Immature natural killer cell (primary cell): ENCODE measurements around the gene GPC6. TPM values are rescaled to one million over a fixed set of nuclear protein-coding genes. Genes with fewer than 3 reads are reported as not detected.

Source experiments
- DNase-seq, 3 donors: peaks; one replicate each; pipeline ENCODE4 v3.0.0; 2022; ENCODE audit warnings: mixed read lengths in 1 of 3
- H3K27ac Mint-ChIP-seq, 6 donors: one replicate each; pipeline ENCODE4 v1.8.0; 2020; ENCODE audit warnings: mixed read lengths in 6 of 6, mild to moderate bottlenecking in 5 of 6, inconsistent platforms in 4 of 6, moderate library complexity in 3 of 6
- H3K27me3 Mint-ChIP-seq, 3 donors: one replicate each; pipeline ENCODE4 v1.8.0; 2020 to 2021; ENCODE audit warnings: low read depth in 3 of 3, mild to moderate bottlenecking in 3 of 3, mixed read lengths in 3 of 3, moderate library complexity in 3 of 3, inconsistent platforms in 1 of 3
- H3K36me3 Mint-ChIP-seq, 3 donors: one replicate each; pipeline ENCODE4 v1.8.0; 2020; ENCODE audit warnings: mixed read lengths in 3 of 3, inconsistent platforms in 2 of 3, mild to moderate bottlenecking in 2 of 3
- H3K4me1 Mint-ChIP-seq, 2 donors: one replicate each; pipeline ENCODE4 v1.8.0; 2020; ENCODE audit warnings: inconsistent platforms in 2 of 2, mild to moderate bottlenecking in 2 of 2, mixed read lengths in 2 of 2, moderate library complexity in 1 of 2
- H3K4me3 Mint-ChIP-seq, 5 donors: one replicate each; pipeline ENCODE4 v1.8.0; 2020; ENCODE audit warnings: mild to moderate bottlenecking in 5 of 5, mixed read lengths in 5 of 5, inconsistent platforms in 3 of 5, moderate library complexity in 3 of 5
- H3K9me3 Mint-ChIP-seq, 6 donors: one replicate each; pipeline ENCODE4 v1.8.0; 2020; ENCODE audit warnings: mild to moderate bottlenecking in 6 of 6, mixed read lengths in 6 of 6, inconsistent platforms in 4 of 6, moderate library complexity in 3 of 6
- polyA plus RNA-seq, 3 donors: library from polyadenylated mRNA; unstranded; fragments of 300-500 nt; fragmentation: Illumina TruSeq; gene quantifications; one replicate each; pipeline ENCODE4 v1.2.3, GENCODE V29; 2021

The GPC6 gene
- polyA plus RNA-seq, 3 donors from 2014 or later: not detected

DNA sequence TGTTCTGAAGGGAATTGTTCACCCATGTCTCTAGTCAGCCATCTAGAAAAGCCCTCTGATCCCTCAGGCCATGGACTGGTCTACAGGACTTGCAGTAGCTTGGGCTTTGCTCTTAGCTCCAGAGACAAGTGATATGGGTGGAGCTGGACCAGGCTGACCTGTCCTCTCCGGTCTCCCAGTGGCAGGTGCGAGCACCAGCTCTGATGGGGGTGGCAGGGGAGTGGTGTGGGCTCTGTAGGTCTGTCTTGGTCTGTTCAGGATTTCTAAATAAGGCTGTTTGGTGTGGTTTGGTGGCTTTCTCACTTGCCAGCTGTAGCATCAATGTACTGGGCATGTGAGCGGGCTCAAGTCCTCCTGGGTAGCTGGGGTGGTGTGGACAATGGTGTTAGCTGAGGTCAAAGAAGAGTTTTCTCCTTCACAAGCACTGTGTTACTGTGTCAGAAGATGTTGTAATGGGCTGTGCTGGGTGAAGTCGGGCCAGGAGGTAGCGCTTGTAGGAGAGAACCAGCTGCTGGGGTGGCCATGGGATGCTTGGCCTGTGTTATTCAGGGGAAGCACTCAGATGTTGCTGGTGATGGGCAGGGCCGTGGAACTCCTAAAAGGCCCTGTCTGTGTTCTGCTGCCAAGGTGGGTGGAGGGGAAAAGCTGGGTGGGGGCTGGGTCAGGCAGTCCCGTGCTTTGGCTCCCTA lies 16.9 kb downstream of the GPC6 start:
- H3K36me3 Mint-ChIP-seq: peaks cover 0 to 6% (median 4%) of the 10 kb centered on the region in 3 donors
- no peak for DNase-seq
- peaks cover 4 to 39% (median 17%) of the 10 kb centered on the region in 6 donors for H3K9me3 Mint-ChIP-seq
- H3K4me1 Mint-ChIP-seq: peaks cover 0 to 25% of the 10 kb centered on the region in 2 donors
- peak overlapping the region in 1 of 6 donors; percentile 42 for H3K27ac Mint-ChIP-seq
- H3K27me3 Mint-ChIP-seq: no peaks in the 10 kb centered on the region
- no peak overlapping the region for H3K4me3 Mint-ChIP-seq

DNA sequence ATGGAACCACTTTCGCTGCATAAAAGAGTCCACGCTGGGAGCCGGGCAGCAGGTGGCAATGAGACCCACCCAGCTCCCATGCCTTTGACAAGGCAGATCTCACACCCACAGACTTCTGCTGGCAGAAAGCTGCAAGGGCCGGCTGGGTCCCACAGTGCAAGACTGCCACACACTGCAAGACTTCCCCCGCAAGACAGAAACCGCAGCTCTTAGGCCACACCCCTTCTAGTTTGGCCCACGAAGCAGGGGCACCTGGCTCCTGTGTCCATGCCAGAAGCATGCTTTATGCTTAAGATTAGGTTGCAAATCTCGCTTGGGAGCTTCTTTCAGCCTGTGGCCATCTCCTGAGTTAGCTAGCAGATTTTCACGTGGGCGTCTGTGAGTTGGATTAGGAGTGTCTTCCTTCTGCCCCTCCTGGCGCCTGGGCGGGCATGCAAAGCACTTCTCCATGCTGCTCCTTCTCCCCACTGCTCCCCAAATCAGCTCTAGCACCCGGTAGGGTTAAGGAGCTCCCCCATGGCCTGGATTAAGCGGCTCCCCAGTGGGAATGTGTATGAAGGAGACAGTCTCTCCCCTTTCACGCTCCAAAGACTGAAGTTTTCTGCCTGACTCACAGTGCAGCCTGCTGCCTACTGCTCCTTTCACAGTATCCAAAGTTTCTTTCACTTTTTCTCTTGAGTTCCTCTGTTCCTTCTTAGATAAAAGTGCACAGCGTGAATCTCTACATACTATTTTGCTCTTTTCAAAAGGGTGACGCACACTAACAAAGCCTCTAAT lies 17.7 kb downstream of the GPC6 start:
- Mint-ChIP-seq H3K36me3 (peaks cover 0 to 4% (median 0%) of the 10 kb centered on the region in 3 donors), H3K4me3 (peak overlapping the region in 1 of 5 donors; percentile 46), H3K9me3 (peaks cover 4 to 31% (median 11%) of the 10 kb centered on the region in 6 donors), H3K4me1 (peaks cover 0 to 25% of the 10 kb centered on the region in 2 donors), H3K27me3 (no peaks in the 10 kb centered on the region), H3K27ac (no peak overlapping the region)
- DNase-seq: peak in 1 of 3 donors; percentile 9

DNA sequence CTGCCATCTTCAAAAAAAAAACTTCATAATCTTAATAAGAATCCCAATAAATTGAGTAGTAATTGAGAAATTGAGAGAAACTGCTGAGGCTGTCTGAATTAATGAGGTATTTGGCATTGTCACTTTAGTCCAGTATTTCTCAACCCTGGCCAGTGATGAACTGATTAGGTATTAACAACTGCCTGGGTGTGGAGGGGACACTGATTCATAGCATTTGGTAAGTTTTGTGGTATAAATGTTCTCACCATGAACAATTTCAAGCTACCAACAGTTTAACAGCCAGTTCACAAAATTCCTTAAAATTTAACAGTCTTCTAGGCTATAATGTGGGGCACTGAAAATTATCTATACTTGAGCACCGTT lies 18.3 kb downstream of the GPC6 start:
- H3K27ac Mint-ChIP-seq: no peak overlapping the region
- H3K4me1 Mint-ChIP-seq: peaks cover 0 to 25% of the 10 kb centered on the region in 2 donors
- no peak for DNase-seq
- no peaks in the 10 kb centered on the region for H3K27me3 Mint-ChIP-seq
- peak overlapping the region in 1 of 5 donors; percentile 46 for H3K4me3 Mint-ChIP-seq
- H3K9me3 Mint-ChIP-seq: peaks cover 2 to 29% (median 8%) of the 10 kb centered on the region in 6 donors
- peaks cover 0 to 4% (median 0%) of the 10 kb centered on the region in 3 donors for H3K36me3 Mint-ChIP-seq

DNA sequence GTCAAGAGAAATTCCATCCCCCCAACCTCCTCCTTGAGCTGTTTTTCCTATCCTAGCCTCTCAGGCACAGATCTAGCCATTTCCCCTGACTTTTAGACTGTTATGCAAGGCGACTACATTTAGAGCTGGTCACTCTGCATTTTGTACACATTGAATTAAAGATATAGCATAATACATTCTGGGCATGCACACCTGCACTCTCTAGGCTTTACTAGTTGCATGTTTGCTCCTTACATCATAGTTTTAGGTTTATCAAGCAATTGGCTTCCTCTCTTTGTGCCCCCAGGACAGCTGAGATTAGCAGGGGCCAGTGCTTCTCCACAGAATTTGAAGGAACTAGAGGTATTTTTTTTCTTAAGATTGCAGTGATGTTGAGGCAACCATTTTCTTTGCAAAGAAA lies 19.5 kb downstream of the GPC6 start:
- no peak for DNase-seq
- H3K27me3 Mint-ChIP-seq: no peaks in the 10 kb centered on the region
- no peak overlapping the region for H3K4me3 Mint-ChIP-seq
- H3K36me3 Mint-ChIP-seq: peaks cover 0 to 4% (median 0%) of the 10 kb centered on the region in 3 donors
- H3K27ac Mint-ChIP-seq: no peak overlapping the region
- H3K9me3 Mint-ChIP-seq: peaks cover 1 to 30% (median 6%) of the 10 kb centered on the region in 6 donors
- peaks cover 0 to 25% of the 10 kb centered on the region in 2 donors for H3K4me1 Mint-ChIP-seq

DNA sequence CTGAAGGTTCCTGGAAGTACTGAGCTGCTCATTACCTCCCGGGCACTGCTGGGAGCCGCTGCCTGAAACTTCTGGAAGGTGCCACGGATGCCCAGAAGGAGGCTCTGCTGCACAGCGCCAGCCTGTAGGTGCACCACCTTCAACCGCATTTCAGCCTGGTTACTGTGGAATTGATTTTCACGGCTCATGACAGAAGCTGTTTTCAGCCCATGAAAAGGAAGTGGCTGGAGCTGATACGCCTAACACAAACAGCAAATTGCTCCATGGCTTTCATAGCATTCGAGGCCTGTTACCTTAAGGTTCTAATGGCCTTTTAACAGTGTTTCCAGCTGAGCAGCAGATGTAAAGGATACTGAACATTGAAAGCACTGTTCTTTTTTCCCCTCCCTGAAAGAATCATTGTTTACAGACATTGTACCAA lies 22.0 kb downstream of the GPC6 start:
- Mint-ChIP-seq H3K4me3 (no peak overlapping the region), H3K27me3 (peaks cover 0 to 1% (median 0%) of the 10 kb centered on the region in 3 donors), H3K36me3 (no peaks in the 10 kb centered on the region), H3K9me3 (peaks cover 0 to 13% (median 2%) of the 10 kb centered on the region in 6 donors), H3K27ac (no peak overlapping the region), H3K4me1 (peaks cover 0 to 19% of the 10 kb centered on the region in 2 donors)
- no peak for DNase-seq

DNA sequence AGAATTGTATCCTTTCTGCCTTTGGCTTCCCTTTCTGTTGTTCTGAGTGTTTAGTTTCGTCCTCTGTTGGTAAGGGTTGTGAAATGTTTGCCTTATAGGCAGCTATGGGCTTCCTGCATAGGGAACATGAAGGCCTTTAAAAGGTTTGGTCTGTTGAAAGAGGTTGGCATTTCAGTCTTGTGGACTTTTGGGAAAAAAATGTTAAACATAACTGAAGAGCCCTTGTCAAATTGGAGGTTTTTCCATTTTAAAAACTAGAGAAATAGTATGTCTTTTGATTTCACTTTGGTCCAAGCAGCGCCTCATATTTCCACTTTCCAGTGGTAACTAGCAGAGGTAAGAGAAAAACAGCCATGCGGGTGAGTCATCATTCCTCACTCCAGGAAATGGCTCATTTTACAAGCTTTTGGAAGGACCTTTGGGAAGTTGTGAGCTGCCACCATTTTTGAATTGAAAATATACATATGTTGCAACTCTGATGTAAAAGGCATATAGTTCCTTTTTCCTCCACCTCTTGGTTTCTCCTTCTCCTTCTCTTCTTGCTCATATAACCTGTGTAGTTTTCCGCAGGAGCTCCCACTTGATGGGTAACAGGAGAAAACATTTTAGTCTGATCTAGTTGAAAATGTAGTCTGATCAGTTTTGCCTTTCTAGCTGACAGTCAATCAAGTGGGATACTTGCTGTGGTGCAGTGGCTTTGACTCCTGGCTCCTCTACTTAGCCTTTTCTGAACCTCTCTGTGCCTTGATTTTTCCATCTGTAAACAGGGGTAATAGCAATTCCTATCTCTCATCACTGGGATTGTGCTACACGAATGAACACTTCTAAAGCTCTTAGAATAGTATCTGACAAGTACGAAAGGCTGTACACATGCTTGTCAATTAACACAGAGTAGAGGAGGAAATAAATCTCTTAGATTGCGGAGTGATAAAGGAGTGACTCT lies 23.0 kb downstream of the GPC6 start:
- peak overlapping the region in 1 of 5 donors; percentile 18 for H3K4me3 Mint-ChIP-seq

DNA sequence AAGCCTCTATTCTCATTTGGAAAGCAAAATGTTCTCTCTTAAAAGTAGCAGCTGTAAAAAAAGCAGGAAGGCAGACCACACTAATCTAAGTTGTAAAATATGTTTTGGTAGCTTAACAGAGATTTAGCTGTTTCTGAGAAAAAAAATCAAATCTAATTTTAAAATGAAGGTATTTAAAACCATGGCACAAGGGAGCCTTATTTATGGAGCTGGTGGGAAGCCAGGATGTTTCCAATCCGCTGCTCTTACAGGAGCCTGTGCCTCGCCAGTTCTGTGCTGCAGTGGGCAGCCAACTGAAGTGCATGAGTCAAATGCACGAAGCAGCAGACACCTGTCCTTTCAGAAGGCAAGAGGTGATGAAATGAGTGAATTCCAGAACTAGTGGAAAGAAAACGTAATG lies 28.2 kb downstream of the GPC6 start:
- Mint-ChIP-seq H3K27ac (no peak overlapping the region), H3K36me3 (no peaks in the 10 kb centered on the region), H3K9me3 (peaks cover 0 to 6% (median 2%) of the 10 kb centered on the region in 6 donors), H3K4me3 (no peak overlapping the region), H3K4me1 (no peaks in the 10 kb centered on the region), H3K27me3 (peaks cover 0 to 1% (median 0%) of the 10 kb centered on the region in 3 donors)
- DNase-seq: no peak

More for the DNA sequence above, 23.0 kb downstream of the GPC6 start:
- DNase-seq: no peak
- peaks cover 0 to 13% of the 10 kb centered on the region in 2 donors for H3K4me1 Mint-ChIP-seq
- no peaks in the 10 kb centered on the region for H3K36me3 Mint-ChIP-seq
- H3K9me3 Mint-ChIP-seq: peaks cover 0 to 10% (median 2%) of the 10 kb centered on the region in 6 donors
- H3K27me3 Mint-ChIP-seq: peaks cover 0 to 1% (median 0%) of the 10 kb centered on the region in 3 donors
- no peak overlapping the region for H3K27ac Mint-ChIP-seq

DNA sequence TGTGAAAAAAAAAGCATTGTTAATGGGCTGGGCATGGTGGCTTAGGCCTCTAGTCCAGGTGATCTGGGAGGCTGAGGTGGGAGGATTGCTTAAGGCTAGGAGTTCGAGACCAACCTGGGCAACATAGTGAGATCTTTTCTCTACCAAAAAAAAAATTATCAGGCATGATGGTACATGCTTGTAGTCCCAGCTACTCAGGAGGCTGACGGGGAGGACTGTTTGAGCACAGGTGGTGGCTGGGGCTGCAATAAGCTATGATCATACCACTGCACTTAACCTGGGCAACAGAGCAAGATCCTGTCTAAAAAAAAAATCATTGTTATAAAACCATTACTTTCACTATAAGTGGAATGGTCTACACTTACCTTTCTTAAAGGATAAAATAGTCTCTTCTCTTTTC lies 30.4 kb downstream of the GPC6 start:
- no peak for DNase-seq
- Mint-ChIP-seq H3K4me1 (no peaks in the 10 kb centered on the region), H3K27me3 (peaks cover 0 to 1% (median 0%) of the 10 kb centered on the region in 3 donors), H3K9me3 (peaks cover 0 to 2% (median under 1%) of the 10 kb centered on the region in 6 donors), H3K27ac (no peak overlapping the region), H3K4me3 (no peak overlapping the region), H3K36me3 (no peaks in the 10 kb centered on the region)

DNA sequence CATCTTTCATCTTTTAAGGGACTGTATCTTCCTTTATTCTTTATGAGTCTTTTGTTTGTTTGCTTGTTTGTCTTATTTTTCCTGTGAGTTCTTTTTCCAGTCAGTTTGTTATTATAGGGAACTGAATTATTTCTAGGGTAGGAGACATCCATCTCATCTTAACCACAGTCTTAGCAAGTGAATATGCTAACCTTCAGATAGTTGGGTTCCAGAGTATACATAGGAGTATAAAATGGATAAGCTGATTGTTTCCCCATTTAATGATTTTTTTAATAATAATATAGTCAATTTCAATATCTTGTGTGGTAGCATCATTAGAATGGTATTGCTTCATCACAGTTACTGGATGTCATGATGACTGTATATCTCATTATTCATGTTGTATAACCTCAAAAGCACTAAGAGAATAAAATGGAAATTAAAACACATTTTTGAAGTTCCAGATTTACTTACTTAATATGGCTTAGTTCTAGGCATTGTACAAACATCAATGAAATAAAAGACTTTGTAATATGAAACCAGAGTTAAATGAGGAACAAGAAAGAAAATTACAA lies 33.0 kb downstream of the GPC6 start:
- Mint-ChIP-seq H3K9me3 (peaks cover 0 to 2% (median 0%) of the 10 kb centered on the region in 6 donors), H3K36me3 (no peaks in the 10 kb centered on the region), H3K27ac (no peak overlapping the region), H3K4me1 (no peaks in the 10 kb centered on the region), H3K27me3 (no peaks in the 10 kb centered on the region), H3K4me3 (no peak overlapping the region)
- DNase-seq: no peak

DNA sequence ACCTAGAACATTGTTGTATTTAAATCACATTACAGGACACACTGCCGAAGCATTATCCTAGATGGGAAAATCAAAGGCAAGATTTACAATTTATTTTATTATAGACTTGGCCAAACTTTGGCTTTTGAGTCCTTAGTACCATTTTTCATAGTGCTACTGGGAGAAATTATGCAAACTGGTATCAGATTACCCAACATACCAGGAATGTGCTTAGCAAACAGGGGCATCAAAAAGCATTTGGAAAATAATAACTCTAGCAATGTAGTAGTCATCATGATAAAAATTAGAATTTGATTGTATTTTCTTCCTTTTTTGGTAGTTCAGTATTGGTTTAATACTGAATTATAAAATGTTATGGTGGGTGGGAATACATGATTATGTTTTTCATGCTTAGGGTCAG lies 34.0 kb downstream of the GPC6 start:
- no peak overlapping the region for H3K4me3 Mint-ChIP-seq

DNA sequence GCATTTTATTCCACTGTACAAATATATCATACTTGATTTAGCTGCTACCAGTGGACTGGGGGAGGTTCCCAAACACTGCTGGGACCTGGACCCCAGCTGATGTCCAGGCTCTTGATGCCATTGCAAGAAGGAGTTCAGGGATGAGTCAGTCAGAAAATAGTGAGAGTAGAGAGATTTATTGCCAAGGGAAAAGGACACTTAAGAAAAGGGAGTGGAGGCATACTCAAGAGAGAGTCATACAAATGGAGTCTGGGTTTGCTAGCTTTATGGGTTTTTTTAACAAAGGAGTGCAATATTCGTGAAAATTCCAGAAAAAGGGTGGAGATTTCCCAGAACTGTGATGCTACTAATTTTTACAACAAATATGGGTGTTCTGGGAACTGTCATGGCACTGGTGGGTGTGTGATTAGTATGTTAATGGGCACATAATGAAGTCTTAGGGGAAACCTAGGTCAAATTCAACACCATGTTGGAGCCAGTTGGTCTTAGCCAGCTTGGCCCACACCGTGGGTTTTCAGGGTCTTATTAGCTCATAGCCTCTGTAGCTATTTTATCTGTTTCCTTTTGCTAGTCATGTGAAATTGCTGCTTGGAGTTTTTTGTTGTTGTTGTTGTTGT lies 36.2 kb downstream of the GPC6 start:
- peaks cover 0 to 4% (median under 1%) of the 10 kb centered on the region in 6 donors for H3K9me3 Mint-ChIP-seq
- no peak overlapping the region for H3K4me3 Mint-ChIP-seq
- H3K4me1 Mint-ChIP-seq: no peaks in the 10 kb centered on the region
- H3K27me3 Mint-ChIP-seq: no peaks in the 10 kb centered on the region
- DNase-seq: no peak
- H3K36me3 Mint-ChIP-seq: no peaks in the 10 kb centered on the region
- no peak overlapping the region for H3K27ac Mint-ChIP-seq

More for the DNA sequence above, 34.0 kb downstream of the GPC6 start:
- no peaks in the 10 kb centered on the region for H3K27me3 Mint-ChIP-seq
- H3K4me1 Mint-ChIP-seq: no peaks in the 10 kb centered on the region
- no peak for DNase-seq
- peaks cover 0 to 2% (median 0%) of the 10 kb centered on the region in 6 donors for H3K9me3 Mint-ChIP-seq
- no peaks in the 10 kb centered on the region for H3K36me3 Mint-ChIP-seq
- no peak overlapping the region for H3K27ac Mint-ChIP-seq

DNA sequence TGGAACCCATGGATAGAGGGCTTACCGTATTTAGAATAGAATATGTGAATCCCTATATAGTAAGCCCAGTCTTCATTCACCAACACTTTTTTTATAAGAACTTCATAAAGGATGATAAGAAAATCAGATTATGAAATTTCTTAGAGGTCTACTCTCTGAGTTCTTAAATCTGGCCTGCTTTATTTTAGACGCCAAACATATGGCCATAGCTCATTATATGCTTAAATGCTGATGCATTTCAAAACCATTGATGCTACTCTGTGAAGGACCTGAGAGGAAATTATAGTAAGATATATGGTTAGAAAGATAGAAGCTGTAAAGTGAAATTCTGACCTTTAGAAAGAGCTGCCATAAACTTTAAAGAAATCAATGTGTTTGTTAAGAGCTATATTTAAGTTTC lies 38.3 kb downstream of the GPC6 start:
- H3K4me3 Mint-ChIP-seq: no peak overlapping the region
- DNase-seq: no peak
- H3K9me3 Mint-ChIP-seq: peaks cover 0 to 6% (median 0%) of the 10 kb centered on the region in 6 donors
- H3K27ac Mint-ChIP-seq: no peak overlapping the region
- no peaks in the 10 kb centered on the region for H3K27me3 Mint-ChIP-seq
- H3K36me3 Mint-ChIP-seq: no peaks in the 10 kb centered on the region
- no peaks in the 10 kb centered on the region for H3K4me1 Mint-ChIP-seq

DNA sequence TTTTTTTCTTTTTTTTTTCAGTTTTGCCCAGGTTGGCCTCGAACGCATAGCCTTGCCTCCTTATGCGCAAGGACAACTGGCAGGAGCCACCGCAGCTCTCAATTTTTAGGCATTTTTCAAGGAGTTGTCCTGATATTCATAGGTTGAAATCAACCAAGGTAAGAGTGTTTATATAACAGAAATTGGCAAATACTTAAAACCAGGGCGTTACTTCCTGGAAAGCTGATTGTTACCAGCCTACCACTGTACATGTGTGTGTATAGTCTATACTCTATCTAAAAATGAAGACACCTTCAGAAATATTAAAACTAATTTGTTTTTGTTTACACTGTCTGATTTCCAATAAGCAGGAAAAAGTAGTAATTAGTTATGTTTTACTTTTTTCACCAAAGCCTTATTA lies 39.2 kb downstream of the GPC6 start:
- Mint-ChIP-seq H3K27me3 (no peaks in the 10 kb centered on the region), H3K36me3 (no peaks in the 10 kb centered on the region), H3K4me3 (no peak overlapping the region), H3K9me3 (peaks cover 0 to 6% (median 0%) of the 10 kb centered on the region in 6 donors), H3K4me1 (no peaks in the 10 kb centered on the region), H3K27ac (no peak overlapping the region)
- no peak for DNase-seq
